ENCODE measurements around the gene TACC2.

TACC2 gene

GRCh38 chr10:122186816-122187810 lies 198.2 kb downstream of the TACC2 start:
- no peak for TF ChIP-seq CTCF (IDR thresholded peaks at IDR 0.05; ENCODE audit: low read depth, low read length)
- no peak overlapping the region for H3K4me3 ChIP-seq (ENCODE audit: low read depth, low read length)
- DNase-seq: no peak
- H3K9me3 ChIP-seq: no peaks in the 10 kb centered on the region
- H3K36me3 ChIP-seq: no peaks in the 10 kb centered on the region
- H3K4me1 ChIP-seq: peaks cover 6% of the 10 kb centered on the region
- H3K27me3 ChIP-seq: no peaks in the 10 kb centered on the region

GRCh38 chr10:122188706-122189105 lies 199.7 kb downstream of the TACC2 start:
- Histone ChIP-seq H3K4me3 (ENCODE audit: low read depth, low read length) (no peak overlapping the region), H3K9me3 (no peaks in the 10 kb centered on the region), H3K36me3 (no peaks in the 10 kb centered on the region), H3K27me3 (no peaks in the 10 kb centered on the region), H3K4me1 (peaks cover 6% of the 10 kb centered on the region)
- TF ChIP-seq CTCF (IDR thresholded peaks at IDR 0.05; ENCODE audit: low read depth, low read length): no peak
- no peak for DNase-seq

- TF ChIP-seq CTCF (IDR thresholded peaks at IDR 0.05; ENCODE audit: low read depth, low read length): no peak
- H3K36me3 ChIP-seq: no peaks in the 10 kb centered on the region
- H3K4me3 ChIP-seq (ENCODE audit: low read depth, low read length): no peak overlapping the region
- no peak for DNase-seq
- H3K4me1 ChIP-seq: peaks cover 6% of the 10 kb centered on the region
- no peaks in the 10 kb centered on the region for H3K27me3 ChIP-seq
- H3K9me3 ChIP-seq: no peaks in the 10 kb centered on the region
Observed at GRCh38 chr10:122189185-122189584, 200.2 kb downstream of the TACC2 start.

GRCh38 chr10:122190176-122190943 lies 201.4 kb downstream of the TACC2 start:
- no peaks in the 10 kb centered on the region for H3K9me3 ChIP-seq
- no peak overlapping the region for H3K4me3 ChIP-seq (ENCODE audit: low read depth, low read length)
- DNase-seq: peak; percentile 50
- peaks cover 5% of the 10 kb centered on the region for H3K4me1 ChIP-seq
- no peaks in the 10 kb centered on the region for H3K27me3 ChIP-seq
- TF ChIP-seq CTCF (IDR thresholded peaks at IDR 0.05; ENCODE audit: low read depth, low read length): no peak
- H3K36me3 ChIP-seq: no peaks in the 10 kb centered on the region

- H3K9me3 ChIP-seq: no peaks in the 10 kb centered on the region
- peaks cover 5% of the 10 kb centered on the region for H3K36me3 ChIP-seq
- no peak for DNase-seq
- no peak overlapping the region for H3K4me3 ChIP-seq (ENCODE audit: low read depth, low read length)
- TF ChIP-seq CTCF (IDR thresholded peaks at IDR 0.05; ENCODE audit: low read depth, low read length): no peak
- peaks cover 3% of the 10 kb centered on the region for H3K4me1 ChIP-seq
- no peaks in the 10 kb centered on the region for H3K27me3 ChIP-seq
Observed at GRCh38 chr10:122191936-122192541, 203.1 kb downstream of the TACC2 start.

Measured in BE2C (cell line).